Activated CD4-positive, CD25-positive, alpha-beta regulatory T cell treated with anti-CD3 and anti-CD28 coated beads, Interleukin-2, amount 50 U/mL, for 16 hours (primary cell): ENCODE data around the gene ADGRG3.
"Not testable (repeated sequence)": the region's sequence is repeated elsewhere in the genome, so short reads cannot be mapped to it uniquely, and the experiment has no call there.

Experiments
- DNase-seq: peaks from one replicate; pipeline ENCODE4 v3.0.0-alpha.2; 2020; ENCODE audit warnings: low read depth, low spot score

The ADGRG3 gene

DNA sequence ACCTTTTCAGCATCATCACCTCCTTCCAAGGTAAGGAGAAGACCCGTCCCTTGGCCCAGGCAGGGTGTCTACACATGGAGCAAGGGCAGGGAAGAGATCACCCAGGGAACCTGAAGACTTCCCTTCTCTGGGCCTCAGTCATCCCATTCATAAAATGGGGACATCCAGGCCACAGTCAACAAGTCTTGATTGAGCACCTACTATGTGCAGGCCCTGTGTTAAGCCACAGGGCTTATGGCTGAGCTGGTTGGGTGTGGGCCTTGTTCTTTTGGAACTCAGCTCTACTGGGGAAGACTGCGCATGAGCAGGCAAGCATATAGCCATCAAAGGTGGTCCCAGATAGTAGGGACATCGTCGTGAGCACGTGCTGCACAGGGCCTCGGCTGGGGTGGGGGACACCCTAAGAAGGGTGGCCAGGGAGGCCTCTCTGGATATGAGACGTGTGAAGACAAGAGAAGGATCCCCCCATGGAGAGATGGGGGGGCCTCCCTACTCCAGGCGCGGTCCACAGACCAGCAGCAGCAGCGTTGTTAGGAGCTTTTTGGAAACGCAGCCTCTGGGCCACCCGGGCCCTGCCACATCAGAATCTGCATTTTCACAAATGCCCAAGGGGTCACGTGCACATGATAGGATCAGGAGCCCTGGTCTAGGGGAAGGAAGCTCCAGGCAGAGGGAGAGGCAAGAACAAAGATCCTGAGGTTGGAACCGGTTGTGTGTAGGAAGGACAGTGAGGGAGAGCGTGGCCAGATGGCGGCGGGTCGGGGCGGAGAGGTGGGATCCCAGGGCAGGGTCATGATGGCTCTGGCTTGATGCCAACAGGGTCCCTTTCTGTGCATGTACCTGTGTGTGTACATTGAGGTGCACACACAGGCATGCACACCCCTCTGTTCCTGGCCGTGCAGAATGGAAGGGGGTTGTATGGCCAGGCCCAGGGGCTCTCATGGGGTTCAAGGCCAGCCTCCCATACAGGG is 5.9 kb upstream of the ADGRG3 start:
- no peak for DNase-seq

DNA sequence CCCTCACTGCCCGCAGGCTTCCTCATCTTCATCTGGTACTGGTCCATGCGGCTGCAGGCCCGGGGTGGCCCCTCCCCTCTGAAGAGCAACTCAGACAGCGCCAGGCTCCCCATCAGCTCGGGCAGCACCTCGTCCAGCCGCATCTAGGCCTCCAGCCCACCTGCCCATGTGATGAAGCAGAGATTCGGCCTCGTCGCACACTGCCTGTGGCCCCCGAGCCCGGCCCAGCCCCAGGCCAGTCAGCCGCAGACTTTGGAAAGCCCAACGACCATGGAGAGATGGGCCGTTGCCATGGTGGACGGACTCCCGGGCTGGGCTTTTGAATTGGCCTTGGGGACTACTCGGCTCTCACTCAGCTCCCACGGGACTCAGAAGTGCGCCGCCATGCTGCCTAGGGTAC is 4.7 kb upstream of the ADGRG3 start:
- DNase-seq: no peak

DNA sequence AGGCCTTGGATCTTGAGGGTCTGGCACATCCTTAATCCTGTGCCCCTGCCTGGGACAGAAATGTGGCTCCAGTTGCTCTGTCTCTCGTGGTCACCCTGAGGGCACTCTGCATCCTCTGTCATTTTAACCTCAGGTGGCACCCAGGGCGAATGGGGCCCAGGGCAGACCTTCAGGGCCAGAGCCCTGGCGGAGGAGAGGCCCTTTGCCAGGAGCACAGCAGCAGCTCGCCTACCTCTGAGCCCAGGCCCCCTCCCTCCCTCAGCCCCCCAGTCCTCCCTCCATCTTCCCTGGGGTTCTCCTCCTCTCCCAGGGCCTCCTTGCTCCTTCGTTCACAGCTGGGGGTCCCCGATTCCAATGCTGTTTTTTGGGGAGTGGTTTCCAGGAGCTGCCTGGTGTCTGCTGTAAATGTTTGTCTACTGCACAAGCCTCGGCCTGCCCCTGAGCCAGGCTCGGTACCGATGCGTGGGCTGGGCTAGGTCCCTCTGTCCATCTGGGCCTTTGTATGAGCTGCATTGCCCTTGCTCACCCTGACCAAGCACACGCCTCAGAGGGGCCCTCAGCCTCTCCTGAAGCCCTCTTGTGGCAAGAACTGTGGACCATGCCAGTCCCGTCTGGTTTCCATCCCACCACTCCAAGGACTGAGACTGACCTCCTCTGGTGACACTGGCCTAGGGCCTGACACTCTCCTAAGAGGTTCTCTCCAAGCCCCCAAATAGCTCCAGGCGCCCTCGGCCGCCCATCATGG is 4.0 kb upstream of the ADGRG3 start:
- no peak for DNase-seq

DNA sequence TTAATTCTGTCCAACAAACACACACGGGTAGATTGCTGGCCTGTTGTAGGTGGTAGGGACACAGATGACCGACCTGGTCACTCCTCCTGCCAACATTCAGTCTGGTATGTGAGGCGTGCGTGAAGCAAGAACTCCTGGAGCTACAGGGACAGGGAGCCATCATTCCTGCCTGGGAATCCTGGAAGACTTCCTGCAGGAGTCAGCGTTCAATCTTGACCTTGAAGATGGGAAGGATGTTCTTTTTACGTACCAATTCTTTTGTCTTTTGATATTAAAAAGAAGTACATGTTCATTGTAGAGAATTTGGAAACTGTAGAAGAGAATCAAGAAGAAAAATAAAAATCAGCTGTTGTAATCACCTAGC is 3.5 kb upstream of the ADGRG3 start:
- no peak for DNase-seq

DNA sequence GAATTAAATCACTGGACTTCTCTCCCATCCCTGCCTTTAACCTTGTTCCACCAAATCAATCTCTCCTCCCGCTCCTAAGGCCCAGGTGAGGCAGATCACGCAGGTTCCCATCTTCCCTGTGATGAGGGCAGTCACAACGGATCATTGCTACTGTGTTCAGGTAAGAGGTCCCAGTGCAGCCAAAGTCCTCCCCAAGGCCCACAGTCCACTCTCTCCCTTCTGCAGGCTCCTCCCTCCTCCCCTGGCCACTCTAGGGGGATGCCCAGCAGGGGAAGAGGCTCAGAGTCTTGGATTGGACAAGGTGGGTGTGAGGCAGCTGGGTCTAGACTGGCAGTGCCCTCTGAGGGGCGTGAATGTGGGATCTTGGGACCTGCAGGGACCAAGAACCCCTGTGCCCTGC is 2.6 kb upstream of the ADGRG3 start:
- DNase-seq: no peak

DNA sequence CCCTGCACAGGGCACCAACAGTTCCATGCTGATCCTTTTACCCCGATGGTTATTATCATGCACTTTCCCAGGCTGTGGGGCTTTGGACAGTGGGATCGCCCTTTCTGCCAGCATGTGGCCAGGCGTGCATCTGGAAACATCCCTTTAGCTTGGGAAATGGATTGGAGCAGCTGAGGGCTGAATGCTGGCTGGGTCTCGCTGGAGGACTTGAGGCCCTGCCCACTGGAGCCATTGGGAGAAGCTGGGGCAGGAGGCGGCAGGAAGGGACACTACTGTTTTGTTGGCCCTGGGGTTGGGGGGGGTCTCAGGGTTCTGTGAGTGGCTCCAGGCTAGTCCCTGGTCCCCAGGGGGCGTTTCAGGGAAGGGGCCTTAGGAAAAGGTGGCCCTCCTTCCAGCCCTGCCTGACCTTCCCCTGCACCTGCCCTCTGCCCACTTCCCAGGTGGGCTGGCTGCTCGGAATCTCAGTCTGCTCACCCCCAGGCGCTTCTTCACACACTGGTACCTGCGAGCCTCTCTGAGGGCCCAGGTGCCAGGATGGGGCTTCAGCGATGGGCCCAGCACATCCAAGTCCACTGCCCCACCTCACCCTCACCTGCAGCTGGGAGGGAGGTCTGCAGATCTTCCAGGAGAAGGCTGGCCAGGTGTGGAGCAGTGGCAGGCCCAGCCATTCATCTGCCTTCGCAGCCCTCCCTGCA is 1.6 kb upstream of the ADGRG3 start:
- no peak for DNase-seq

DNA sequence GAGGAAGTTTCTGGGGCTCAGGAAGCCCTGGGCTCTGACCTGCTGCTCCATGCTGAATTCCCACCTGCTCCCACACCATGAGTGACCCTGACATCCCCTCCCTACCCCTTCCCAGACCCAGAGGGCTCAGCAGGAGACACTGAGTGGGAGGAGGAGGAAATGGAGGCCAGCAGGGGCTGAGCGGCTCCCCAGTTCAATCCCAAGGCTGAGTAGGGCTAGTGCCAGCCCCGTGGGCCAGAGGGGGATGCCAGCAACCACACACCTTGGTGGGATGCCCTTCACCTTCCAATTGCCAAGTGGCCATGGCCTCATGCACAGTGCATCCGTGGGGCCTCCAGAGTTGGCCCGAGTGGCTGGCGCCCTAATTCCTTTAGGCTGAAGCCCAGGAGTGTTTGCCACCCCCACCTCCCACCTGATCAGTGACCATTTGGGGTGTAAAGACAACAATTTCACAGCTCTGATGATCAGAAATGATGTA is 1.0 kb upstream of the ADGRG3 start:
- DNase-seq: no peak

DNA sequence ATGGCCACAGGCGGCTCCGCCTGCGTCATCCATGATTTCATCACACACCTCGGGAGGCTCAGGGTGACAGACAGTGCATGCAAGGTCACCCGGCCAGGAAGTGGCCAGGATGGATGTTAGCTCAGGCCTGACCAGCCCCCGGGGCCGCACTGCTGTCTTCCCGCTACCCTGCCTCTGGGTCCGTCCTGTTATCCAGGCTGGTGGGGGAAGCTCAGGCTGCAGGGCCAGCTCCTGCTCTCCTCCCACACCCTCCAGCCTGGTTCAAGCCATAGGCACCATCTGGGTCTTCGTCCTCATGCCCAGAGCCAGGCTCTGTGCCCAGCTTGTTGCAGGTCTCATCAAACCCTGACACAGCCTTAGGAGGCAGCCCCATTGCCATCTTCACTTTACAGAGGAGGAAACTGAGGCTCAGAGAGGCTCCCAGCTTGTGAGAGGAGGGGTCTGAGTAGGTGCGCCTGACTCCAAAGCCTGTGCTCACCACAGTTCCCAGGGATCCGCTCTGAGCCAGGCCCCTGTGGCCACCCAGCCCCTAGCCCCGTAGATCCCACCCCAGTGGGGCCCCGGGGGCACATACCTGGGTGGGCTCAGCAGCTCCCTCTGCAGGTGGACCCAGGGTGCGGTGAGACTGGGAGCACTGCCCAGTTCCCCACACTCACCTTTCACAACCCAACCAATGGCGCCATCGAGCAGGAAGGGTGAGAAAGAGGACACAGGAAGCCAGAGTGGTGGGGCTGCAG is 412 bp upstream of the ADGRG3 start:
- DNase-seq: no peak

DNA sequence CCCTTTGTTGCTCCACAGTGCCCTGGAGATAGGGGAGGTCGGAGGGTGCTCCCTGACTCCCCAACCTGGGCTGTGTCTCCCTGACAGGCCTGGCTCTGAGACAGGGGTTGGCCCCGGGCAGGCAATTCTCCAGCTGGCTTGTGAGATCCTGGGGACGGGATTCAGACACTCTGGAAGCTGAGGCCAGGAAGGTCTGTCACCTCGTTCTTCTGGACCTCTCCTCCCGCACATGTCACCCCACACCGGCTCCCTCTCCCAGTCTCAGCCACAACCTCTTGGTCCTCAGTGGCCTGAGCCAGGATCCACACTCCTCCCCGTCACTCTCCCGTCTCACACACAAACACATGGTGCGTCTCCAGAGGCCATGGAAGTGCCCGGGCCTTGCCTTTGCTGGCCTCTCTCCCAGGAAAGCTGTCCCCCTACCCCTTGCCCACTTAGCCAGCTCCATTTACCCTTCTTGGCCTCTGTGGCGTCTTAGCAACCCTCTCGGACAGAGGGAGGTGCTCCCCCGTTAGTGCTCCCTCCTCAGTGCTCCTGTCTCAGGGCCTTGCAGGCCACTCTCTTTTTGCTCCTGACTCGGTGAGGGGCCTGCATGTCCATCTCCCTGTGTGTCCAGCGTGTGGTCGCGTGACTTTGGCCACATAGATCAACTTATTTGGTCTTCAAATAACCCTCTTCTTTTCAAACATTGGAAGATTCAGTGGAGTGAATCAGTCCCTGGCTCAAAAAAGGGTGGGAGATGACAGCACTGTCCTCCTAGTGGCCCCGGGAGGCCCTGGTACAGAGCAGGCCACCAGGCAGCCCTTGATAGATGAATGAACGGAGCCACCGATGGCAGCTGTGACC is 747 bp downstream of the ADGRG3 start:
- no peak for DNase-seq

DNA sequence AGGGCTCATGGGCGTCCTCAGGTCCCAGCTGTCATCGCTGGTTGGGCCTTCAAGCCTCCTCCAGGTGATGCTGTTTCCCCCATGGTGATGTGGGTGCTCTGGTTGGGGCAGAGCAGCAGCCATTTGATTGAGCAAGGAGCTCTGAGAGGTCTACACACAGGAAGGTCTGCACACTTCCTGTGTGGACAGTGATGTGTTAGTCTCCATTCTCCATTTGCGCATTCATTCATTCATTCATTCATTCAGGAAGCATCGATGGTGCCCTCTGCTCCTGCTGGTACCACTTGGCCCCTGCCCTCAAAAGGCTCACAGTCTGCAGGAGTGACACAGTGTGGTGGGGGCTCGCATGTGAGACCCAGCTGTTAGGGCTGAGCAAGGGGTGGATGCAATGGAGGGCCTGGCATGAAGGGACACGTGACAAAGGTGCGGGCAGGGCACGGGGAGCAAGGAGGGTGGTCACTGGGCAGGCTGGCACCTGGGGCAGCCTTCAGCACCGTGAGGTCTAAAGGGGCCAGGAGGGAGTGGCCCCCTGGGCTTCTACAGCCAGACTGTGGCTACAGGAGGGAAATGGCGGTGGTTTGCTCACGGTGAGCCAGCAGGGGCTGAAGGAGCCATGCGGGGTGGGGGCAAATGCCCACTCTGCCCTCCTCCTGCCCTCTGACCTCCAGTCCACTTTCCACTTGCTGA is 1.5 kb downstream of the ADGRG3 start:
- DNase-seq: no peak

DNA sequence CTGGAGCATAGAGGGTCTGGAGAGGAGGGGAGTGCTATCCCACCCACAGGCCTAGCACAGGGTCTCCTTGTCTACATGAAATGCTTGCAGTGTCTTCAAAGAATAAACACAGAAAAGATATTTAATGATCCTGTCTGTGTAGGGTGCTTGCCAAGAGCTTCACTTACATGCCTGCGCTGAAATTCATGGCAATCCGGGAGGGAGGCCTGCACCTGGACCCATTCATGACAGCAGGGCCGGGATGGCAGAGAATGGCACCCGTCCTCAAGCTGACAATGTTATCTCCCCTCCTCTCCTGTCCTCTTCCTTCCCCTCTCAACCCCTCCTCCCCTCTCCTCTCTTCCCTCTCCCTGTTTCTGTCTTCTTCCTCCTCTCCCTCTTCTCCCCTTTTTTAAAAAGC is 2.1 kb downstream of the ADGRG3 start:
- no peak for DNase-seq

DNA sequence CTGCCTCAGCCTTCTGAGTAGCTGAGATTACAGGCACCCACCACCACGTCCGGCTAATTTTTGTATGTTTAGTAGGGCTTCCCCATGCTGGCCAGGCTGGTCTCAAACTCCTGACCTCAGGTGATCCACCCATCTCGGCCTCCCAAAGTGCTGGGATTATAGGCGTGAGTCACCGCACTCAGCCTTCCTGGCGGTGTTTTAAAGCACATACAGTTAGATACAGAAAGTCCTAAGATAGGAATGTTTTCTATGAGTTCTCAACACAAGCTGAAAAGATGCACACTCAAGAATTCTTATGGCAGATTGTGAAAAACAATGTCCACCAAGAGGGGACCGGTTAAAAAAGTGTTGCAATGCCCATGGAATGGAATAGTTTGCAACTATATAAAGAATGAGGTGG is 3.3 kb downstream of the ADGRG3 start:
- DNase-seq: not testable (repeated sequence)

DNA sequence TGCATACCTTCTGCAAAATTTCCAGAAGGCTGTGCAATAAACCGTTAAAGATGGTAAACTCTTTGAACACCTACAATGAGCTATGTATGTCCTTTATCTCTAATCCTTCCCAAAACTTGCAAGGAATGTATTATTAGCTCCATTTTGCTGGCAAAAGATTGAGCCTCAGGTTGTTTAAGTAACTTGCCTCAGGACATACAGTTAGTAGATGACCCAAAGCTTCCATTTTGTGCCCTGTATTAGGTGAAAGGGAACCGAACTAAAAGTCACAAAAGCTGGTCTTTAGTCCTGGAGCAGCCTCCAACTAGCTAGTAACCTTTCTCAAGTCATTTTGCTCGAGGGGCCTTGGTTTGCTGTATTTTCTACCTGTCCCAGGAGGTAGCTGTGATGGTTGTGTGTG is 4.3 kb downstream of the ADGRG3 start:
- DNase-seq: no peak

DNA sequence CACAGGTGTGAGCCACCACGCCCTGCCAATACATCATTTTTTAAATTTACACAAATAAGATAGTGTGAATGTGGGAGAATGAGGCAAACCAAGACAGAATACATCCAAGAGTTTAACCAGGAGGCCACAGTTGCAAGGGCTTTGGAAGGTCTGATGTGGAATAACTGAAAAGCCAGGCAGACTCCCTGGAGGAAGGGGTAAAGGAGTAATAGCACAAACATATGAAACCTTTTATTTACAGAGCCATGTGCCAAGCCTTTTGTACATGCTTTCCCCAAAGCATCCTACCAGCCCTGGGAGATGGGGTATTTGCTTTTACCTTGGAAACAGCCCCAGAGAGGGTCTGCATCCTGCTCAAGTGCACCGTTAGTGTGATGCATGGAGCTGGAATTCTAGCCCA is 4.7 kb downstream of the ADGRG3 start:
- no peak for DNase-seq

DNA sequence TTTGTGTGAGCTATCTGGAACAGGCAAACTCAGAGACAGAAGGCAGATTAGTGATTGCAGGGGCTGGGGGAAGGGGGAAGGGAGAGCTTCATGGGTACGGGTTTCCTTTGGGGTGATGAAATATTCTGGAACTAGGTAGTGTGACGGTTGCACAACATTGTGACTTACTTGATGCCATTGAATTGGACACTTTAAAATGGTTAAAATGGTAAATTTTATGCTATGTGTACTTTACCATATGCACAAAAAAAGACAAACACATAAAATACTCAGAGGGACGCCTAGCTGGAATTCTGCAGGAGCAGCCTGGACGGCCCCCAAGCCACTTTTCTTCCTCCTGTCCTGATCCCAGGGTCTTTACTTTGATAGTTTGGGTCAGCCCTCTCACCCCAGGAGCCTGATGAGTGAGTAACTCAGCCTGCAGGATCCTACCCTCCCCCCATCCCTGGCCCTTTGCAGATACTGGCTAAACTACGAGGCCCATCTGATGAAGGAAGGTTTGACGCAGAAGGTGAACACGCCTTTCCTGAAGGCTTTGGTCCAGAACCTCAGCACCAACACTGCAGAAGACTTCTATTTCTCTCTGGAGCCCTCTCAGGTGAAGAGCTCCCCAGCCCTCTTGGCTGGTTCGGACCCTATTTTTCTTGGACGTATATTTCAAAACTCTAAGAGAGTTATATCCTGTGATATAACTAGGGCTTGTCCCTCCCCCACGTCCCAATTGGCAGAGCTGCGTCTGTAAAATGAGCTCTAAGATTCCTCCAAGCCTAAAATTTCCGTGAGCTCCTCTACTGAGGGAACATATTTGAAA is 7.8 kb downstream of the ADGRG3 start:
- DNase-seq: no peak

DNA sequence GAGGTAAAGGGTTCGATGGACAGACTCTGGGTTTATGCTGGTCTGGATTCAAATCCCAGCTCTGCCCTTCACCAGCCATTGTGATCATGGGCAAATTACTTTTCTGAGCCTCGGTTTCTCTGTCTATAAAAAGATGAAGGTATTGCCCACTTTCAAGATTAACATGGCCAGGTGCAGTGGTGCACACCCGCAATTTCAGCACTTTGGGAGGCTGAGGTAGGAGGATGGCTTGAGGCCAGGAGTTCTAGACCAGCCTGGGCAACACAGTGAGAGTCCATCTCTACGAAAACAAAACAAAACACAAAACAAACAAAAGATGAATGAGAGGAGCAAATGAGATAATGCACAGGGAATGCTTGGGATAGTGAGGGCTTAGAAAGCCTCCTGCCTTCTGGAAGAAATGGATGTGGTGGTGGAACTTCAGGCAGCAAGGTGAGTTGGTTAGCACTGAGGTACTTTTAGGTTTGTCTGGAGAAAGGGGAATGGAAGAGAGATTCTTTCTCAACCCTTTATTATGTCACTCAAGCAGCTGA is 8.5 kb downstream of the ADGRG3 start:
- DNase-seq: no peak

DNA sequence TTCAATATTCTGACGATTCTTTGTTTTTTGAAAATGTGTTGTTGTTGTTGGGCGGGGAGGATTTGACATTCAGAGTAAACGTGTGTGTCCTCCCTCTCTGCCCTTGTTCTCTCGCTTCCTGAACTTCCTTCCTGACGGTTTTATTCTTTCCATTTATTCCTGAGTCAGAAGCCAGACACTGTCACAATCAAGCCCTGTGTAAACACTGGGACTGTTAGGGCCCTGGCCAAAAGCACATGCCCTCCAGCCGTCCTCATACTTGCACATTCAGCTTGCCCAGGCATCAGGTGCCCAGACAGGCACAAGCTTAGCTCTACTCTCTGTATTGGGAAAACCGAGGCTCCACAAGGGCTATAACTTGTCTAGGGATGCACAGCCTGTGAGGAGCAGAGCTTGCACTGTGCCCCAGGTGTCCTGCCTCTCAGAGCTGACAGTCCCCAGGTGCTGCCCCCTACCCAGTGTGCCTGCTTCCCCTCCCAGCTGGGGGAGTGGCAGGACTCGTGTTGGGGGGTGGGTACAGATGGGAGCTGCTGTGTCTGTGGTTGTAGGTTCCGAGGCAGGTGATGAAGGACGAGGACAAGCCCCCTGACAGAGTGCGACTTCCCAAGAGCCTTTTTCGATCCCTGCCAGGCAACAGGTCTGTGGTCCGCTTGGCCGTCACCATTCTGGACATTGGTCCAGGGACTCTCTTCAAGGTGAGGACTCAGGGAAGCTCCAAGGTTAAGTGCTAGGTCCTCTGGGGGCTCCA is 9.7 kb downstream of the ADGRG3 start:
- DNase-seq: no peak

DNA sequence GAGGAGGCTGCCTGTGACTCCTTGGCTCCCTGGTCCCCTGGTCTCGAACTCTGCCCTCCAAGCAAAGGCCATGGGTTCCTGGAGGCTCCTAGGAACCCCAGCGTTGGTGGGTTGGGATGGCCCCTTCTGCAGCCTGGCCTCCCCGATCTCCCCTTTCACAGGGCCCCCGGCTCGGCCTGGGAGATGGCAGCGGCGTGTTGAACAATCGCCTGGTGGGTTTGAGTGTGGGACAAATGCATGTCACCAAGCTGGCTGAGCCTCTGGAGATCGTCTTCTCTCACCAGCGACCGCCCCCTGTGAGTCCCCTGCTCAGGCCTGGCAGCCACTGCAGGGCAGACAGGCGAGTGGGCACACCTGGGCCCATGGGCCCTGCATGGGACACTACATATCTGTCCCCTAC is 10.9 kb downstream of the ADGRG3 start:
- DNase-seq: no peak
